Panc1 (cell line): ENCODE results near the gene NRG2. TPM values are rescaled to one million over a fixed set of nuclear protein-coding genes. Genes with fewer than 3 reads are reported as not detected.

Experiments
- ATAC-seq: fragments of 200-7000 bp; cut with Tn5 transposase; 2 replicates; pipeline ENCODE4 v1.9.1; 2020; ENCODE audit warnings: mild to moderate bottlenecking, moderate library complexity
- BruUV-seq: library from RNA; stranded (reverse); fragments of 400-500 nt; replicated peaks from 2 replicates; lab custom pipeline; 2021; lab: Mats Ljungman, UMichigan
- CTCF ChIA-PET: fragments of 300-600 bp; sonication (Branson Sonifier 250); formaldehyde crosslinking; loops from one replicate; lab custom pipeline; 2022; ENCODE audit warnings: antibody characterized with exemption; lab: Charles Lee
- POLR2A ChIA-PET: fragments of 300-600 bp; sonication (Branson Sonifier 250); formaldehyde crosslinking; loops from one replicate; lab custom pipeline; 2022; ENCODE audit warnings: antibody characterized with exemption; lab: Charles Lee
- DNase-seq: peaks from one replicate; pipeline ENCODE4 v3.0.0-alpha.2; 2010; ENCODE audit warnings: low read depth, low spot score
- H3K27ac ChIP-seq: 2 replicates; pipeline ENCODE4 v1.5.1; 2011; ENCODE audit warnings: mild to moderate bottlenecking, low read length, inconsistent platforms
- H3K27me3 ChIP-seq: fragments of 200-500 bp; sonication (Bioruptor generic); 2 replicates; pipeline ENCODE4 v1.6.0; 2014; ENCODE audit warnings: low read length, inconsistent platforms; ENCODE audit not compliant: control insufficient read depth, insufficient read depth
- H3K36me3 ChIP-seq: fragments of 200-500 bp; sonication (Bioruptor generic); 2 replicates; pipeline ENCODE4 v1.5.1; 2014; ENCODE audit warnings: inconsistent platforms, mild to moderate bottlenecking, low read length, moderate library complexity; ENCODE audit not compliant: control insufficient read depth, insufficient read depth
- H3K4me1 ChIP-seq: 2 replicates; pipeline ENCODE4 v1.5.1; 2011; ENCODE audit warnings: inconsistent platforms, mild to moderate bottlenecking, low read length, moderate library complexity; ENCODE audit not compliant: control insufficient read depth, insufficient read depth
- H3K4me3 ChIP-seq, 2 experiments: 2 replicates each; pipeline ENCODE4 v1.5.1; 2011 to 2012; ENCODE audit warnings: low read depth in 2 of 2, low read length in 2 of 2, mild to moderate bottlenecking in 2 of 2, inconsistent platforms in 1 of 2, moderate library complexity in 1 of 2
- H3K9me3 ChIP-seq: fragments of 200-500 bp; sonication (Bioruptor generic); 2 replicates; pipeline ENCODE4 v1.5.1; 2014; ENCODE audit warnings: low read depth, mild to moderate bottlenecking, inconsistent platforms, low read length, moderate library complexity; ENCODE audit not compliant: control insufficient read depth, insufficient read depth
- POLR2AphosphoS5 ChIP-seq: IDR thresholded peaks from 2 replicates; pipeline ENCODE4 v1.6.1; 2012; ENCODE audit warnings: mild to moderate bottlenecking, low read depth, low read length, moderate library complexity
- SIN3A ChIP-seq: IDR thresholded peaks from 2 replicates; pipeline ENCODE4 v1.6.1; 2012; ENCODE audit warnings: low read depth, mild to moderate bottlenecking, low read length, moderate library complexity, borderline replicate concordance; ENCODE audit not compliant: insufficient read depth
- TCF7L2 ChIP-seq: IDR thresholded peaks from 2 replicates; pipeline ENCODE4 v1.6.1; 2011; ENCODE audit warnings: mild to moderate bottlenecking, low read depth, low read length, inconsistent platforms
- in situ Hi-C: cut with HindIII; loops from 2 replicates; pipeline ENCODE4 v1.10.0; 2016; ENCODE audit warnings: low sequenced_read_pairs, low pct_unique_long_range_greater_than_20kb
- intact Hi-C: fragments of 100-400 bp; cut with micrococcal nuclease; formaldehyde crosslinking; loops from one replicate; pipeline ENCODE4 v1.10.0; 2022; ENCODE audit not compliant: unreplicated experiment
- total RNA-seq: library from RNA; stranded (reverse); gene quantifications from one replicate; pipeline ENCODE4 v1.2.1, GENCODE V29; 2021; ENCODE audit not compliant: unreplicated experiment
- TF ChIP-seq, protein P1 (sequence below), 2 experiments: IDR thresholded peaks; 2 replicates each; pipeline ENCODE4 v1.6.1; 2011 to 2012; ENCODE audit warnings: low read depth in 2 of 2, control low read depth in 1 of 2, low read length in 1 of 2, mild to moderate bottlenecking in 1 of 2, moderate library complexity in 1 of 2; ENCODE audit not compliant: insufficient read depth in 1 of 2
- TF ChIP-seq, protein P2 (sequence below): fragments of 450-650 bp; IDR thresholded peaks from 2 replicates; pipeline ENCODE4 v1.5.1; 2017; ENCODE audit warnings: mild to moderate bottlenecking

NRG2 gene
- total RNA-seq, 1 experiment from 2014 or later: 20.2 TPM

DNA sequence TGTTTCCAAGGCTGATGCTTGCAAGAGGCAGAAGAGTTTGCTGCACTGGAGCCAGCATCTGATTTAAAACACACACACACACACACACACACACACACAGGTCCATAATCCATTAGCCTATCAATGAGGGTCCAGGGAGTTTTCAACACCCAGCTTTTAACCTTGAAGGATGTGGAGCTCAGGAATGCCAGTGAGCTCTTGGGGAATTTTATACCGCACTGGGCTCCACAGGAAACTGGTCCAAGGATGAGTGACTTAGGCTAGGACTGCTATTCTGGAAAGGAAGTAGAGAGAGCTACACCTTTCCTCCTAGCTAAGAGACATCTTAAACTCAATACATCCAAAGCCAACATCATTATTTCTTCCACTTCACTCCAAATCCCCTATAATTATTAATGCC lies 942 bp upstream of the NRG2 start:
- peaks cover 26% of the 10 kb centered on the region for H3K4me1 ChIP-seq
- peak overlapping the region in 1 of 2 experiments; percentile 82; a peak in 3 of 4 replicates for H3K4me3 ChIP-seq
- ChIA-PET CTCF (interaction anchor here (0.7 to 1.1 kb wide), 2 partner anchors 110 to 137 kb away, joined by 3 read pairs; no protein-coding TSS in a partner anchor), POLR2A (no interaction called here)
- H3K36me3 ChIP-seq: no peaks in the 10 kb centered on the region
- intact Hi-C loops (no loop called here), in situ Hi-C loops (no loop called here)
- no peaks in the 10 kb centered on the region for H3K9me3 ChIP-seq
- TF ChIP-seq, protein P1, sequence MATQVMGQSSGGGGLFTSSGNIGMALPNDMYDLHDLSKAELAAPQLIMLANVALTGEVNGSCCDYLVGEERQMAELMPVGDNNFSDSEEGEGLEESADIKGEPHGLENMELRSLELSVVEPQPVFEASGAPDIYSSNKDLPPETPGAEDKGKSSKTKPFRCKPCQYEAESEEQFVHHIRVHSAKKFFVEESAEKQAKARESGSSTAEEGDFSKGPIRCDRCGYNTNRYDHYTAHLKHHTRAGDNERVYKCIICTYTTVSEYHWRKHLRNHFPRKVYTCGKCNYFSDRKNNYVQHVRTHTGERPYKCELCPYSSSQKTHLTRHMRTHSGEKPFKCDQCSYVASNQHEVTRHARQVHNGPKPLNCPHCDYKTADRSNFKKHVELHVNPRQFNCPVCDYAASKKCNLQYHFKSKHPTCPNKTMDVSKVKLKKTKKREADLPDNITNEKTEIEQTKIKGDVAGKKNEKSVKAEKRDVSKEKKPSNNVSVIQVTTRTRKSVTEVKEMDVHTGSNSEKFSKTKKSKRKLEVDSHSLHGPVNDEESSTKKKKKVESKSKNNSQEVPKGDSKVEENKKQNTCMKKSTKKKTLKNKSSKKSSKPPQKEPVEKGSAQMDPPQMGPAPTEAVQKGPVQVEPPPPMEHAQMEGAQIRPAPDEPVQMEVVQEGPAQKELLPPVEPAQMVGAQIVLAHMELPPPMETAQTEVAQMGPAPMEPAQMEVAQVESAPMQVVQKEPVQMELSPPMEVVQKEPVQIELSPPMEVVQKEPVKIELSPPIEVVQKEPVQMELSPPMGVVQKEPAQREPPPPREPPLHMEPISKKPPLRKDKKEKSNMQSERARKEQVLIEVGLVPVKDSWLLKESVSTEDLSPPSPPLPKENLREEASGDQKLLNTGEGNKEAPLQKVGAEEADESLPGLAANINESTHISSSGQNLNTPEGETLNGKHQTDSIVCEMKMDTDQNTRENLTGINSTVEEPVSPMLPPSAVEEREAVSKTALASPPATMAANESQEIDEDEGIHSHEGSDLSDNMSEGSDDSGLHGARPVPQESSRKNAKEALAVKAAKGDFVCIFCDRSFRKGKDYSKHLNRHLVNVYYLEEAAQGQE (IDR thresholded peaks at IDR 0.05; ENCODE audit: insufficient read depth in 1 of 2, low read depth in 2 of 2, low read length in 1 of 2): no peak
- TF ChIP-seq TCF7L2 (no peak), SIN3A (no peak), POLR2AphosphoS5 (no peak)
- TF ChIP-seq, protein P2, sequence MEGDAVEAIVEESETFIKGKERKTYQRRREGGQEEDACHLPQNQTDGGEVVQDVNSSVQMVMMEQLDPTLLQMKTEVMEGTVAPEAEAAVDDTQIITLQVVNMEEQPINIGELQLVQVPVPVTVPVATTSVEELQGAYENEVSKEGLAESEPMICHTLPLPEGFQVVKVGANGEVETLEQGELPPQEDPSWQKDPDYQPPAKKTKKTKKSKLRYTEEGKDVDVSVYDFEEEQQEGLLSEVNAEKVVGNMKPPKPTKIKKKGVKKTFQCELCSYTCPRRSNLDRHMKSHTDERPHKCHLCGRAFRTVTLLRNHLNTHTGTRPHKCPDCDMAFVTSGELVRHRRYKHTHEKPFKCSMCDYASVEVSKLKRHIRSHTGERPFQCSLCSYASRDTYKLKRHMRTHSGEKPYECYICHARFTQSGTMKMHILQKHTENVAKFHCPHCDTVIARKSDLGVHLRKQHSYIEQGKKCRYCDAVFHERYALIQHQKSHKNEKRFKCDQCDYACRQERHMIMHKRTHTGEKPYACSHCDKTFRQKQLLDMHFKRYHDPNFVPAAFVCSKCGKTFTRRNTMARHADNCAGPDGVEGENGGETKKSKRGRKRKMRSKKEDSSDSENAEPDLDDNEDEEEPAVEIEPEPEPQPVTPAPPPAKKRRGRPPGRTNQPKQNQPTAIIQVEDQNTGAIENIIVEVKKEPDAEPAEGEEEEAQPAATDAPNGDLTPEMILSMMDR: no peak
- H3K27ac ChIP-seq: peak overlapping the region; percentile 88
- no peaks in the 10 kb centered on the region for H3K27me3 ChIP-seq
- DNase-seq (no peak), ATAC-seq (no peak)
- no TSS peak for BruUV-seq

DNA sequence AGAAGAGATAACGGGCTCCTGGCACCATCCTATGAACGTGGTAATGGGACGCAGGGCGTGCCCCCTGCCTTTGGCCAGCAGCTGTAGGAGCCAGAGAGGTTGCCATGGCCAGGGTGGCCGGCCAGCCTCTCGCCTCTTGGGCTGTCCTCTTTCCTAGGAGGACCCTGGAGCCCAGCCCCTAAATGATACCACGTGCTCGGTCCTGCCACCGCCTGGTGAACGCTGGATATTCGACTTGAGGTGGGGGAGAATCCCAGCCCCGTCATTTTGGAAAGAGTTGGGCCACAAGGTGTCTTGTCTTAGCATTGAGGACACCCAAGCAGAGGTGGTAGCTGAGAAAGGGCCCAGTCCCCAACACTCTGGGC lies 391 bp upstream of the NRG2 start:
- CTCF ChIA-PET: interaction anchor here (0.5 to 1.1 kb wide), 5 partner anchors 111 to 386 kb away, joined by 3 to 9 read pairs (median 3); no protein-coding TSS in a partner anchor
- H3K27ac ChIP-seq: peak overlapping the region; percentile 88

More for the DNA sequence above, 391 bp upstream of the NRG2 start:
- H3K27me3 ChIP-seq: no peaks in the 10 kb centered on the region
- in situ Hi-C loops (no loop called here), intact Hi-C loops (no loop called here)
- peak; percentile 48 for DNase-seq
- POLR2A ChIA-PET: no interaction called here
- no TSS peak for BruUV-seq
- ATAC-seq: peak; percentile 70
- TF ChIP-seq TCF7L2 (no peak), POLR2AphosphoS5 (0 out of 2 replicates have a peak, but pooled peaks have one; percentile 26), SIN3A (0 out of 2 replicates have a peak, but pooled peaks have one; percentile 24)
- TF ChIP-seq, protein P2: peak; percentile 68
- TF ChIP-seq, protein P1 (IDR thresholded peaks at IDR 0.05; ENCODE audit: insufficient read depth in 1 of 2, low read depth in 2 of 2, low read length in 1 of 2): no peak
- no peaks in the 10 kb centered on the region for H3K9me3 ChIP-seq
- peaks cover 26% of the 10 kb centered on the region for H3K4me1 ChIP-seq
- peak overlapping the region; percentile 82 to 89 for H3K4me3 ChIP-seq
- no peaks in the 10 kb centered on the region for H3K36me3 ChIP-seq
